SK-N-SH treated with all-trans-retinoic acid at 6 μM for 48 hours (cell line): ENCODE data around the gene SORCS2.
A peak's percentile ranks its signal among the peaks of the same experiment; 100 is the strongest.

Experiments used
- ATAC-seq: fragments of 200-7000 bp; cut with Tn5 transposase; 3 replicates; pipeline ENCODE4 v1.9.1; 2020; ENCODE audit warnings: mild to moderate bottlenecking, moderate library complexity
- ARNTL ChIP-seq: fragments of 450-650 bp; formaldehyde crosslinking; IDR thresholded peaks from 2 replicates; pipeline ENCODE4 v1.5.0; 2020; ENCODE audit warnings: low read depth, mild to moderate bottlenecking, moderate library complexity, borderline replicate concordance
- BACH2 ChIP-seq: fragments of 250-450 bp; sonication (Bioruptor Pico); IDR thresholded peaks from 2 replicates; pipeline ENCODE4 v1.9.0; 2021; ENCODE audit warnings: mild to moderate bottlenecking, borderline replicate concordance
- ESRRG ChIP-seq: fragments of 250-450 bp; sonication (Bioruptor Pico); IDR thresholded peaks from 2 replicates; pipeline ENCODE4 v1.6.1; 2021; ENCODE audit warnings: mild to moderate bottlenecking
- PPARA ChIP-seq: fragments of 250-450 bp; sonication (Bioruptor Pico); IDR thresholded peaks from 2 replicates; pipeline ENCODE4 v1.5.0; 2020; ENCODE audit warnings: mild to moderate bottlenecking, borderline replicate concordance
- TCF4 ChIP-seq: fragments of 250-450 bp; sonication (Bioruptor Pico); IDR thresholded peaks from 2 replicates; pipeline ENCODE4 v1.8.0; 2021; ENCODE audit warnings: mild to moderate bottlenecking, moderate library complexity, borderline replicate concordance
- TOX ChIP-seq: fragments of 250-450 bp; sonication (Bioruptor Pico); IDR thresholded peaks from 2 replicates; pipeline ENCODE4 v1.8.0; 2021; ENCODE audit warnings: mild to moderate bottlenecking, moderate library complexity, borderline replicate concordance
- ZNF70 ChIP-seq: fragments of 450-650 bp; formaldehyde crosslinking; IDR thresholded peaks from 2 replicates; pipeline ENCODE4 v1.5.0; 2020; ENCODE audit warnings: mild to moderate bottlenecking, moderate library complexity
- TF ChIP-seq, protein P1 (sequence below): fragments of 250-450 bp; sonication (Bioruptor Pico); IDR thresholded peaks from 2 replicates; pipeline ENCODE4 v1.8.0; 2020; ENCODE audit warnings: mild to moderate bottlenecking, moderate library complexity, borderline replicate concordance
- TF ChIP-seq, protein P2 (sequence below): fragments of 250-450 bp; sonication (Bioruptor Pico); IDR thresholded peaks from 2 replicates; pipeline ENCODE4 v1.8.0; 2021; ENCODE audit warnings: low read depth, mild to moderate bottlenecking, moderate library complexity, borderline replicate concordance
- TF ChIP-seq, protein P3 (sequence below): fragments of 250-450 bp; sonication (Bioruptor Pico); IDR thresholded peaks from 2 replicates; pipeline ENCODE4 v1.5.0; 2020; ENCODE audit warnings: mild to moderate bottlenecking, moderate library complexity
- TF ChIP-seq, protein P4 (sequence below): fragments of 250-450 bp; sonication (Bioruptor Pico); IDR thresholded peaks from 2 replicates; pipeline ENCODE4 v1.5.1; 2021; ENCODE audit warnings: mild to moderate bottlenecking, moderate library complexity

SORCS2 gene

DNA sequence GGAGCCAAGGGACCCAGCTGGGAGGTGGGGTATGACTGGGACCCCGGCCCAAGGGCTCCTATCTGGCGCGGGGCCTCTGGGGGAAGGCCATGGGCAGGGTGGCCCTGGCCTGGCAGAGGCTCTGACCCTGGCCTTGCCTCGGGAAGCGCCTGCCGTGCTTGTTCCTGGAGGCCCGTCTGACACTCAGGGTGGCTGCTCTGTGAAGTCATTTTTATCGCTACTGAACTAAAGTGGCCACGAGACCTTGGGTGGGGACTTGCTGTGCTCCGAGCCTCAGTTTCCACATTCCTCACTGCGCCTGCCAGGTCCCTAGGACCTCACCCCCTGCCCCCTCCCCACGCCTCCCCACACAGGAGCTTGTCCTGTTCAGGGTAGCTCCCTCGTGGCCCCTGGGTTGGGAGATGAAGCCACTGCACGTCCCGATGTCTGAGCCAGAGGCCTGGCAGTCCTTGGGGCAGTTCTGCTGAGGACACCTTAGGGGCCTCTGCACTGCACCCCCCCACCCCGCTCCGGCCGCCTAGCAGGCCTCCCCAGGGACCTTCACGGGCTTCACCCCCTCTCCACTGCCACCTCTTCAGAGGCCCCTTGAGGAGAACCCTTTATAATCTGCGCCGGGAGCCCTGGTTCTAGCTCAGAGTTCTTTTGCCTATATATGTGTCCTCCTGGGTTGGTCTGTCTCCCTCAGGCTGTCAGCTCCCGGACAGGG lies 639 bp upstream of the SORCS2 start:
- peak; percentile 32 for ATAC-seq
- TF ChIP-seq ESRRG (CRISPR knock-in tag) (no peak), ZNF70 (CRISPR knock-in tag) (no peak), TCF4 (CRISPR knock-in tag) (no peak)
- TF ChIP-seq, protein P1, sequence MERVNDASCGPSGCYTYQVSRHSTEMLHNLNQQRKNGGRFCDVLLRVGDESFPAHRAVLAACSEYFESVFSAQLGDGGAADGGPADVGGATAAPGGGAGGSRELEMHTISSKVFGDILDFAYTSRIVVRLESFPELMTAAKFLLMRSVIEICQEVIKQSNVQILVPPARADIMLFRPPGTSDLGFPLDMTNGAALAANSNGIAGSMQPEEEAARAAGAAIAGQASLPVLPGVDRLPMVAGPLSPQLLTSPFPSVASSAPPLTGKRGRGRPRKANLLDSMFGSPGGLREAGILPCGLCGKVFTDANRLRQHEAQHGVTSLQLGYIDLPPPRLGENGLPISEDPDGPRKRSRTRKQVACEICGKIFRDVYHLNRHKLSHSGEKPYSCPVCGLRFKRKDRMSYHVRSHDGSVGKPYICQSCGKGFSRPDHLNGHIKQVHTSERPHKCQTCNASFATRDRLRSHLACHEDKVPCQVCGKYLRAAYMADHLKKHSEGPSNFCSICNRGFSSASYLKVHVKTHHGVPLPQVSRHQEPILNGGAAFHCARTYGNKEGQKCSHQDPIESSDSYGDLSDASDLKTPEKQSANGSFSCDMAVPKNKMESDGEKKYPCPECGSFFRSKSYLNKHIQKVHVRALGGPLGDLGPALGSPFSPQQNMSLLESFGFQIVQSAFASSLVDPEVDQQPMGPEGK (CRISPR knock-in tag), result no peak
- TF ChIP-seq, protein P2, sequence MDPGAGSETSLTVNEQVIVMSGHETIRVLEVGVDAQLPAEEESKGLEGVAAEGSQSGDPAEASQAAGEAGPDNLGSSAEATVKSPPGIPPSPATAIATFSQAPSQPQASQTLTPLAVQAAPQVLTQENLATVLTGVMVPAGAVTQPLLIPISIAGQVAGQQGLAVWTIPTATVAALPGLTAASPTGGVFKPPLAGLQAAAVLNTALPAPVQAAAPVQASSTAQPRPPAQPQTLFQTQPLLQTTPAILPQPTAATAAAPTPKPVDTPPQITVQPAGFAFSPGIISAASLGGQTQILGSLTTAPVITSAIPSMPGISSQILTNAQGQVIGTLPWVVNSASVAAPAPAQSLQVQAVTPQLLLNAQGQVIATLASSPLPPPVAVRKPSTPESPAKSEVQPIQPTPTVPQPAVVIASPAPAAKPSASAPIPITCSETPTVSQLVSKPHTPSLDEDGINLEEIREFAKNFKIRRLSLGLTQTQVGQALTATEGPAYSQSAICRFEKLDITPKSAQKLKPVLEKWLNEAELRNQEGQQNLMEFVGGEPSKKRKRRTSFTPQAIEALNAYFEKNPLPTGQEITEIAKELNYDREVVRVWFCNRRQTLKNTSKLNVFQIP (CRISPR knock-in tag), result no peak

DNA sequence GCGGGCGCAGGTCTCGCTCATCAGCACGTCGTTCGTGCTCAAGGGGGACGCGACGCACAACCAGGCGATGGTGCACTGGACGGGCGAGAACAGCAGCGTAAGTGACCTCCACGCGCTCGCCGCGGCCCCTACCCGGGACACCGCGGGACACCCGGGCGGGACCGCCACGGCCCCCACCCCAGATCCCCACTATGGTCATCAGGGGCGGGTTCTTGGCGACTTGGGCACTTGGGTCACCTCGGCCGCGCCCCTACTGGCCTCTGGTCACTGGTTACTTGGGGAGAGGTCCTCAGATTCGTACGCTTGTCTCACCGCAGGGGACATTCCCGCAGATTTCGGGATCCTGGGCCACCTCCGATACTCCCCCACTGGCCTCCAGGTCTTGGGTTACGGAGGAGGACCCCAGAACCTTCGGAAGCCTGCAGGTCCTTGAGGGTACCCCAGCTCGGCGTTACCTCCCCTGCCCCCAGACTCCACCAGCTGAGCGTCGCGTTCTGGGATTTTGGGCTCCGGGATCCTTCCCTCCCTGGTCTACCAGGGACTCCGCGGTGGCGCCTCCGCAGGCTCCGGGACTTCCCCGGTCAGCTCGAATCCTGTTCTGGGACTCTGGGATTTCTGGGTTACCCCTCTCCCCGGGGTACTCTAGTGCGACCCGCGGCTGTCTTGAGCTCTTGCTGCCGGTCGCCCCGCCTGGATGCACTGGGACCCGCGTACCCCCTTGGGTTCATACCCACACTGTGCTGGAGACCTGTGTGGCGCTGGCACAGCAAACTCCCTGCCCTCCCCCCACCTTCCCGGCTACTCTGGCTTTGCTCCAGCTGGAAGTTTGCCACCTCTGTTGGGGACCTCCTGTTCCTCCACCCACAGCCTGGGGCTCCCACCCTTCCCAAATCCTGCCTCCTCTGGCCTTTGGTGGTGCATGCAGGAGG lies 956 bp downstream of the SORCS2 start:
- ATAC-seq, result no peak

DNA sequence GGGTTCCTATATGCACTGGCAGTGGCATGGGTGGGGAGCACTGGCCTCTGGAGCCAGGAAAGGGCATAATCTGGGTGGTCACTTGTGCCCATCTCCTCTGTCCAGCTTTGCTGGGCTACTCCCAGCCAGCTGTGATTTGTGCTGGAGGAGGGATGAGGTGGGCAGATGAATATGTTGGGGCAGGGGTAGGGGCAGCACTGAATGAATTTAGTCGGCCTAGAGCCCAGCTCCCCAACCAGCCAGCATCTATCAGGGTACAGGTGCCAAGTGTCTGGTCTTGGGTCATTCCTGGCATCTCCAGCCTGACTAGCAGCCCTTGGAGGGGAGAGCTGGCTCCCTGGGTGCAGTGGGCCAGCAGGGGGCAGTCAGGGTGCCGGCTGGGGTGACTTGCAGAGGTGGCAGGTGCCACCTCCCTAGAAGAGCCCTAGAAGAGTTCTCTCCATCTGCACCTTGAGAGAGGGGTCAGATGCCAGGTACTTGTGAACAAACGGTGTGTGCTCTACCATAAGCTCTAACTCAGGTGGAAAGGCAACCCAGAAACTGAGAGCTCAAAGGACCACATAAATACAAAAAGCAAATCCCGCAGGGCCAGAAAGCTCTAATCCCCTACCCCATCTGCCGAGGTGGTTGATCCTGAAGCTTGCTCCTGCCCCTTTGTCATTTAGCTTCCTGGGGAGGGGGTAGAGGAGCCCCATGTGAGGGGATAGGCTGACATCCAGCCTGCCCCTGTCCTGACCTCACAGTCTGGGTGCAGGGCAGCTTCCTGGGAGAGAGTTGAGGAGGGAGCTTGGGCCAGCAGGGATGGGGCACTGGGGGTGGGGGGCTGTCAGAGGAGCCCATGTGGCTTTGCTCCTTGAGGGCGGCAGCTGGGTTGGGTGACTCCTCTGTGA lies 2.2 kb downstream of the SORCS2 start:
- ATAC-seq, result peak; percentile 60
- TF ChIP-seq, protein P1 (CRISPR knock-in tag), result no peak
- no peak for TF ChIP-seq TOX (CRISPR knock-in tag)
- no peak for TF ChIP-seq PPARA (CRISPR knock-in tag)
- TF ChIP-seq, protein P3, sequence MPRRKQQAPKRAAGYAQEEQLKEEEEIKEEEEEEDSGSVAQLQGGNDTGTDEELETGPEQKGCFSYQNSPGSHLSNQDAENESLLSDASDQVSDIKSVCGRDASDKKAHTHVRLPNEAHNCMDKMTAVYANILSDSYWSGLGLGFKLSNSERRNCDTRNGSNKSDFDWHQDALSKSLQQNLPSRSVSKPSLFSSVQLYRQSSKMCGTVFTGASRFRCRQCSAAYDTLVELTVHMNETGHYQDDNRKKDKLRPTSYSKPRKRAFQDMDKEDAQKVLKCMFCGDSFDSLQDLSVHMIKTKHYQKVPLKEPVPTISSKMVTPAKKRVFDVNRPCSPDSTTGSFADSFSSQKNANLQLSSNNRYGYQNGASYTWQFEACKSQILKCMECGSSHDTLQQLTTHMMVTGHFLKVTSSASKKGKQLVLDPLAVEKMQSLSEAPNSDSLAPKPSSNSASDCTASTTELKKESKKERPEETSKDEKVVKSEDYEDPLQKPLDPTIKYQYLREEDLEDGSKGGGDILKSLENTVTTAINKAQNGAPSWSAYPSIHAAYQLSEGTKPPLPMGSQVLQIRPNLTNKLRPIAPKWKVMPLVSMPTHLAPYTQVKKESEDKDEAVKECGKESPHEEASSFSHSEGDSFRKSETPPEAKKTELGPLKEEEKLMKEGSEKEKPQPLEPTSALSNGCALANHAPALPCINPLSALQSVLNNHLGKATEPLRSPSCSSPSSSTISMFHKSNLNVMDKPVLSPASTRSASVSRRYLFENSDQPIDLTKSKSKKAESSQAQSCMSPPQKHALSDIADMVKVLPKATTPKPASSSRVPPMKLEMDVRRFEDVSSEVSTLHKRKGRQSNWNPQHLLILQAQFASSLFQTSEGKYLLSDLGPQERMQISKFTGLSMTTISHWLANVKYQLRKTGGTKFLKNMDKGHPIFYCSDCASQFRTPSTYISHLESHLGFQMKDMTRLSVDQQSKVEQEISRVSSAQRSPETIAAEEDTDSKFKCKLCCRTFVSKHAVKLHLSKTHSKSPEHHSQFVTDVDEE, result no peak

More for the DNA sequence above, 956 bp downstream of the SORCS2 start:
- TF ChIP-seq, protein P2 (CRISPR knock-in tag), result no peak
- TF ChIP-seq, protein P1 (CRISPR knock-in tag), result no peak

DNA sequence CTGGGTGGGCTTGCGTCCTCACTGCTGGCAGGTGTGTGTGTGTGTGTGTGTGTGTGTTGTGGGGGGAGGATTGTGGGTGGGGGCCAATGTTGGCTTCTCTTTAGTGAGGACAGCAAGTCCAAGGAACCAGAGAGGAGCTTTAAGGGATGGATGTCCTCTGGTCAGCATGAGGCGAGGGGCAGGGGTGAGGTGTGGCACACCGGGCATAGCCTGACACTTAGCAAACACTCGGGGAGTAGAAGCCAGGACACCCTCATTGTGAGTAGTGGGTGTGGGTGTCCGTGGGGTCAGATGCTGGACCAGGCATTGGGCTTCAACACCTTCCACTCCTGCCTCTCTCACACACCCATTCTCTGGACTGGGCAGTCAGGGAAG lies 2.8 kb downstream of the SORCS2 start:
- TF ChIP-seq BACH2 (CRISPR knock-in tag) (no peak), ARNTL (CRISPR knock-in tag) (no peak), TCF4 (CRISPR knock-in tag) (no peak)
- TF ChIP-seq, protein P4, sequence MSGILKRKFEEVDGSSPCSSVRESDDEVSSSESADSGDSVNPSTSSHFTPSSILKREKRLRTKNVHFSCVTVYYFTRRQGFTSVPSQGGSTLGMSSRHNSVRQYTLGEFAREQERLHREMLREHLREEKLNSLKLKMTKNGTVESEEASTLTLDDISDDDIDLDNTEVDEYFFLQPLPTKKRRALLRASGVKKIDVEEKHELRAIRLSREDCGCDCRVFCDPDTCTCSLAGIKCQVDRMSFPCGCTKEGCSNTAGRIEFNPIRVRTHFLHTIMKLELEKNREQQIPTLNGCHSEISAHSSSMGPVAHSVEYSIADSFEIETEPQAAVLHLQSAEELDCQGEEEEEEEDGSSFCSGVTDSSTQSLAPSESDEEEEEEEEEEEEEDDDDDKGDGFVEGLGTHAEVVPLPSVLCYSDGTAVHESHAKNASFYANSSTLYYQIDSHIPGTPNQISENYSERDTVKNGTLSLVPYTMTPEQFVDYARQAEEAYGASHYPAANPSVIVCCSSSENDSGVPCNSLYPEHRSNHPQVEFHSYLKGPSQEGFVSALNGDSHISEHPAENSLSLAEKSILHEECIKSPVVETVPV (CRISPR knock-in tag), result no peak
- TF ChIP-seq, all 23 proteins: peak for 0
- ATAC-seq, result no peak
